IMR-90 (cell line): Measurements from ENCODE around the gene GFY. TPM values are rescaled to one million over a fixed set of nuclear protein-coding genes. Genes with fewer than 3 reads are reported as not detected.
A peak's percentile ranks its signal among the peaks of the same experiment; 100 is the strongest.

Source experiments
- ATAC-seq: fragments of 200-7000 bp; cut with Tn5 transposase; 2 replicates; pipeline ENCODE4 v1.9.1; 2020; ENCODE audit warnings: low read depth, mild to moderate bottlenecking, moderate library complexity
- BruUV-seq: library from RNA; stranded (reverse); fragments of 400-500 nt; replicated peaks from 2 replicates; lab custom pipeline; 2021; lab: Mats Ljungman, UMichigan
- CTCF ChIA-PET: fragments of 300-600 bp; formaldehyde crosslinking; extraction: SDS; loops from one replicate; lab custom pipeline; 2021; ENCODE audit warnings: antibody characterized with exemption; lab: Yijun Ruan, JAX
- POLR2A ChIA-PET: fragments of 300-600 bp; sonication (Branson Sonifier 250); formaldehyde crosslinking; loops from one replicate; lab custom pipeline; 2022; ENCODE audit warnings: antibody characterized with exemption; ENCODE audit not compliant: unreplicated experiment; lab: Charles Lee
- DNase-seq: peaks from one replicate; pipeline ENCODE4 v3.0.0; 2013
- H2AFZ ChIP-seq: replicated peaks from 2 replicates; pipeline ENCODE3; 2013; ENCODE audit warnings: low read length, mild to moderate bottlenecking; ENCODE audit not compliant: poor library complexity
- H2AK5ac ChIP-seq: 2 replicates; pipeline ENCODE4 v1.6.1; 2013; ENCODE audit warnings: low read depth, low read length, inconsistent platforms
- H2AK9ac ChIP-seq: replicated peaks from 2 replicates; pipeline ENCODE3; 2013; ENCODE audit warnings: mild to moderate bottlenecking, low read depth, low read length, moderate library complexity; ENCODE audit not compliant: poor library complexity
- H2BK120ac ChIP-seq: 2 replicates; pipeline ENCODE4 v1.6.1; 2013; ENCODE audit warnings: low read depth, low read length, inconsistent platforms
- H2BK15ac ChIP-seq: 3 replicates; pipeline ENCODE4 v1.6.1; 2013; ENCODE audit warnings: low read depth, low read length, inconsistent platforms
- H2BK20ac ChIP-seq: 2 replicates; pipeline ENCODE4 v1.6.1; 2013; ENCODE audit warnings: low read depth, mild to moderate bottlenecking, inconsistent platforms, low read length, moderate library complexity
- H2BK5ac ChIP-seq: 2 replicates; pipeline ENCODE4 v1.6.1; 2013; ENCODE audit warnings: mild to moderate bottlenecking, low read depth, low read length, inconsistent platforms; ENCODE audit not compliant: poor library complexity, severe bottlenecking
- H3K14ac ChIP-seq: replicated peaks from 2 replicates; pipeline ENCODE4 v1.6.1; 2013; ENCODE audit warnings: low read depth, low read length, inconsistent platforms
- H3K18ac ChIP-seq: 2 replicates; pipeline ENCODE4 v1.6.1; 2013; ENCODE audit warnings: low read depth, low read length, control low read depth
- H3K23ac ChIP-seq: 2 replicates; pipeline ENCODE4 v1.6.1; 2013; ENCODE audit warnings: low read depth, low read length, inconsistent platforms
- H3K27ac ChIP-seq: 2 replicates; pipeline ENCODE4 v1.5.1; 2013; ENCODE audit warnings: mild to moderate bottlenecking, control low read depth, low read length; ENCODE audit not compliant: insufficient read depth
- H3K27me3 ChIP-seq: 2 replicates; pipeline ENCODE4 v1.6.1; 2013; ENCODE audit warnings: low read length; ENCODE audit not compliant: control insufficient read depth, insufficient read depth
- H3K36me3 ChIP-seq: 2 replicates; pipeline ENCODE4 v1.6.1; 2013; ENCODE audit warnings: low read length, mixed read lengths; ENCODE audit not compliant: control insufficient read depth, insufficient read depth
- H3K4ac ChIP-seq: 2 replicates; pipeline ENCODE4 v1.6.1; 2013; ENCODE audit warnings: low read depth, low read length, inconsistent platforms
- H3K4me1 ChIP-seq: 2 replicates; pipeline ENCODE4 v1.6.1; 2013; ENCODE audit warnings: low read length, mixed read lengths; ENCODE audit not compliant: control insufficient read depth, insufficient read depth
- H3K4me2 ChIP-seq: 2 replicates; pipeline ENCODE4 v1.6.1; 2013; ENCODE audit warnings: low read depth, mild to moderate bottlenecking, control low read depth, low read length, moderate library complexity
- H3K4me3 ChIP-seq: 2 replicates; pipeline ENCODE4 v1.5.1; 2013; ENCODE audit warnings: low read depth, mild to moderate bottlenecking, control low read depth, low read length, moderate library complexity; ENCODE audit not compliant: insufficient read depth
- H3K56ac ChIP-seq: 2 replicates; pipeline ENCODE4 v1.6.1; 2013; ENCODE audit warnings: low read length, inconsistent platforms; ENCODE audit not compliant: insufficient read depth; ENCODE audit errors: extremely low read depth
- H3K79me1 ChIP-seq, 2 experiments: 2 replicates each; pipeline ENCODE4 v1.6.1; 2013; ENCODE audit warnings: low read length in 2 of 2, inconsistent platforms in 1 of 2, low read depth in 1 of 2
- H3K9ac ChIP-seq: 2 replicates; pipeline ENCODE4 v1.6.1; 2013; ENCODE audit warnings: low read depth, low read length, control low read depth
- H3K9me1 ChIP-seq: 2 replicates; pipeline ENCODE4 v1.6.1; 2013; ENCODE audit warnings: low read length, inconsistent platforms; ENCODE audit not compliant: insufficient read depth
- H3K9me3 ChIP-seq: 2 replicates; pipeline ENCODE4 v1.6.1; 2013; ENCODE audit warnings: low read length; ENCODE audit not compliant: control insufficient read depth, insufficient read depth
- H4K20me1 ChIP-seq: 2 replicates; pipeline ENCODE4 v1.6.1; 2013; ENCODE audit warnings: low read length, inconsistent platforms; ENCODE audit not compliant: insufficient read depth
- H4K5ac ChIP-seq: 2 replicates; pipeline ENCODE4 v1.6.1; 2013; ENCODE audit warnings: mild to moderate bottlenecking, low read depth, low read length, control low read depth
- H4K8ac ChIP-seq, 2 experiments: 2 replicates each; pipeline ENCODE4 v1.6.1; 2013; ENCODE audit warnings: low read depth in 2 of 2, low read length in 2 of 2, control low read depth in 1 of 2, inconsistent platforms in 1 of 2
- H4K91ac ChIP-seq: 2 replicates; pipeline ENCODE4 v1.6.1; 2013; ENCODE audit warnings: low read depth, low read length, inconsistent platforms; ENCODE audit not compliant: insufficient read depth
- BHLHE40 ChIP-seq: fragments of 150-350 bp; IDR thresholded peaks from 2 replicates; pipeline ENCODE4 v1.6.1; 2016; ENCODE audit warnings: mild to moderate bottlenecking, low read depth, low read length
- CEBPB ChIP-seq: IDR thresholded peaks from 2 replicates; pipeline ENCODE4 v1.6.1; 2012; ENCODE audit warnings: low read depth, low read length, improper control_type of control experiment
- CHD1 ChIP-seq: IDR thresholded peaks from 2 replicates; pipeline ENCODE4 v1.6.1; 2012; ENCODE audit warnings: low read depth, low read length, improper control_type of control experiment
- FOS ChIP-seq: fragments of 150-350 bp; IDR thresholded peaks from 2 replicates; pipeline ENCODE4 v1.6.1; 2016; ENCODE audit warnings: low read depth, low read length
- MAFK ChIP-seq: IDR thresholded peaks from 2 replicates; pipeline ENCODE4 v1.6.1; 2012; ENCODE audit warnings: low read depth, low read length, improper control_type of control experiment
- MXI1 ChIP-seq: IDR thresholded peaks from 2 replicates; pipeline ENCODE4 v1.6.1; 2012; ENCODE audit warnings: low read depth, mild to moderate bottlenecking, low read length, moderate library complexity, borderline replicate concordance
- POLR2A ChIP-seq: IDR thresholded peaks from 2 replicates; pipeline ENCODE4 v1.6.1; 2012; ENCODE audit warnings: mild to moderate bottlenecking, low read depth, low read length
- RAD21 ChIP-seq: IDR thresholded peaks from 2 replicates; pipeline ENCODE4 v1.6.1; 2012; ENCODE audit warnings: low read length, improper control_type of control experiment
- RCOR1 ChIP-seq: IDR thresholded peaks from 2 replicates; pipeline ENCODE4 v1.6.1; 2012; ENCODE audit warnings: mild to moderate bottlenecking, low read length, improper control_type of control experiment; ENCODE audit not compliant: insufficient replicate concordance
- RFX5 ChIP-seq: IDR thresholded peaks from 2 replicates; pipeline ENCODE4 v1.8.0; 2012; ENCODE audit warnings: low read depth, mild to moderate bottlenecking, low read length, moderate library complexity
- SMC3 ChIP-seq: fragments of 150-350 bp; IDR thresholded peaks from 2 replicates; pipeline ENCODE4 v1.6.1; 2016; ENCODE audit warnings: low read depth, mild to moderate bottlenecking, antibody characterized with exemption, low read length, moderate library complexity
- WGBS, 2 experiments: methylation state at CpG; one replicate each; pipeline versions ENCODE4 v1.1.5 to v1.1.7; 2013; ENCODE audit warnings: missing lambda C conversion rate in 2 of 2; ENCODE audit not compliant: insufficient read length in 1 of 2; ENCODE audit errors: extremely low coverage in 2 of 2; 5-methylcytosine and 5-hydroxymethylcytosine counted together
- dilution Hi-C: fragments of 300-500 bp; cut with HindIII; formaldehyde crosslinking; loops from one replicate; pipeline ENCODE4 v1.14.3; 2018; ENCODE audit warnings: low sequenced_read_pairs; ENCODE audit not compliant: unreplicated experiment
- in situ Hi-C: fragments of 300-500 bp; cut with MboI; formaldehyde crosslinking; loops from 3 replicates; pipeline ENCODE4 v1.14.3; 2019; ENCODE audit warnings: low sequenced_read_pairs, inconsistent platforms, mixed read lengths
- intact Hi-C: fragments of 100-400 bp; cut with micrococcal nuclease; formaldehyde crosslinking; loops from 2 replicates; pipeline ENCODE4 v1.10.0; 2022
- polyA plus RNA-seq, 3 experiments: library from polyadenylated mRNA; depleted of rRNA; stranded (reverse); fragments of >200 nt; gene quantifications; 2 replicates each; pipeline ENCODE4 v1.2.3, GENCODE V29; 2012; ENCODE audit warnings: low replicate concordance in 1 of 3
- total RNA-seq: library from RNA; depleted of rRNA; stranded (reverse); fragments of >200 nt; gene quantifications from 2 replicates; pipeline ENCODE4 v1.2.3, GENCODE V29; 2012
- TF ChIP-seq, protein P1 (sequence below): fragments of 150-350 bp; IDR thresholded peaks from 2 replicates; pipeline ENCODE4 v1.6.1; 2017; ENCODE audit warnings: mild to moderate bottlenecking, antibody characterized with exemption, low read length, low read depth
- TF ChIP-seq, protein P2 (sequence below): fragments of 150-350 bp; IDR thresholded peaks from 2 replicates; pipeline ENCODE4 v1.6.1; 2016; ENCODE audit warnings: low read depth, mild to moderate bottlenecking, low read length, moderate library complexity, borderline replicate concordance

GFY gene
- total and polyA plus RNA-seq, 2 of the 4 experiments (the other 2 are of a cell fraction): not detected

DNA sequence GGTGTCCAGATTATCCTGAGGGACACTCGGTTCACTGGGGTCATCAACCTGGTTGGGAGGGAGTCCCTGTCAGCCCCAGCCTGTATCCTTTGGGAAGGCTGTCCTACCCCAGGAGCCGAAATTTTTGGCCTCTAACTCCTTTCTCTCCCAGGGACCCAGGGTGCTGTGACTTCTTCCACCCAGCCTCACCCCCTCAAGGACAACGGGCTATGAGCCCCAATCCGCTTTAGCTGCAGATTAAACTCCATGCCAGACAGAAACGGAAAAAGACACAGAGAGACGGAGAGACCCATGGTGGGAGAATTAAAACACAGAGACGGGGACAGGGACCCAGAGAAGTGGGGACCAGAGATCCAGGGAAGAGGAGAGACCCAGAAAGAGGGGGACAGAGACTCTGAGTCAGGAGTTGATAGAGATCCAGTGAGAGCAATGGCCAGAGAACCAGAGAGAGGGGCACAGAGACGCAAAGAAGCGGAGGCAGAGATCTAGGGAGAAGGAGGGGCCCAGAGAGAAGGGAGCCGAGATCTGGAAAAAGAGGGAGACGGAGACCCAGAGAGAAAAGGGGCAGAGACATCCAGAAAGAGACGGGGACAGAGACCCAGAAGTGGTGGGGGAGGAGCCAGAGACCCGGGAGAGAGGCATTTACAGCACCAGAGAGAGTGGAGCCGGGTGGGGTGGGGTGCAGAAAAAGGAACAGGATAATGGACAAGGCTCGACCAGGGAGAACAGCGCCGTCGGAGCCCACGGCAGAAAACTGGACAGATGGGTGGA lies 15.4 kb downstream of the GFY start:
- no peak overlapping the region for H3K56ac ChIP-seq
- BruUV-seq: no TSS peak
- H3K36me3 ChIP-seq: no peaks in the 10 kb centered on the region
- H3K4me2 ChIP-seq: no peak overlapping the region; the same call in 1 of the 2 replicates
- CTCF ChIA-PET: no interaction called here
- H3K27me3 ChIP-seq: peaks cover 66% of the 10 kb centered on the region
- H2BK120ac ChIP-seq: no peak overlapping the region
- DNase-seq: no peak
- no peak overlapping the region for H2BK15ac ChIP-seq
- H3K4me1 ChIP-seq: no peaks in the 10 kb centered on the region
- no peaks in the 10 kb centered on the region for H3K79me1 ChIP-seq
- no peak for ATAC-seq
- H3K9me3 ChIP-seq: no peaks in the 10 kb centered on the region; the same call in 1 of the 2 replicates
- H3K4me3 ChIP-seq: no peak overlapping the region
- no peak overlapping the region for H4K91ac ChIP-seq
- peak overlapping the region; percentile 34 for H2AFZ ChIP-seq
- H2AK9ac ChIP-seq: peak overlapping the region; percentile 45
- H3K9me1 ChIP-seq: peaks cover 3% of the 10 kb centered on the region; the same call in 1 of the 2 replicates
- H3K18ac ChIP-seq: no peak overlapping the region
- TF ChIP-seq BHLHE40 (no peak), RAD21 (no peak), MAFK (no peak), SMC3 (no peak), CHD1 (no peak), RFX5 (no peak), CEBPB (no peak), FOS (no peak), POLR2A (no peak), MXI1 (no peak), RCOR1 (no peak)
- TF ChIP-seq, protein P1, sequence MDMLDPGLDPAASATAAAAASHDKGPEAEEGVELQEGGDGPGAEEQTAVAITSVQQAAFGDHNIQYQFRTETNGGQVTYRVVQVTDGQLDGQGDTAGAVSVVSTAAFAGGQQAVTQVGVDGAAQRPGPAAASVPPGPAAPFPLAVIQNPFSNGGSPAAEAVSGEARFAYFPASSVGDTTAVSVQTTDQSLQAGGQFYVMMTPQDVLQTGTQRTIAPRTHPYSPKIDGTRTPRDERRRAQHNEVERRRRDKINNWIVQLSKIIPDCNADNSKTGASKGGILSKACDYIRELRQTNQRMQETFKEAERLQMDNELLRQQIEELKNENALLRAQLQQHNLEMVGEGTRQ: no peak
- TF ChIP-seq, protein P2, sequence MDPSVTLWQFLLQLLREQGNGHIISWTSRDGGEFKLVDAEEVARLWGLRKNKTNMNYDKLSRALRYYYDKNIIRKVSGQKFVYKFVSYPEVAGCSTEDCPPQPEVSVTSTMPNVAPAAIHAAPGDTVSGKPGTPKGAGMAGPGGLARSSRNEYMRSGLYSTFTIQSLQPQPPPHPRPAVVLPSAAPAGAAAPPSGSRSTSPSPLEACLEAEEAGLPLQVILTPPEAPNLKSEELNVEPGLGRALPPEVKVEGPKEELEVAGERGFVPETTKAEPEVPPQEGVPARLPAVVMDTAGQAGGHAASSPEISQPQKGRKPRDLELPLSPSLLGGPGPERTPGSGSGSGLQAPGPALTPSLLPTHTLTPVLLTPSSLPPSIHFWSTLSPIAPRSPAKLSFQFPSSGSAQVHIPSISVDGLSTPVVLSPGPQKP: no peak
- no peak overlapping the region for H3K9ac ChIP-seq
- H4K20me1 ChIP-seq: peaks cover 3% of the 10 kb centered on the region; the same call in 1 of the 2 replicates
- POLR2A ChIA-PET: no interaction called here
- no peak overlapping the region for H2BK5ac ChIP-seq
- dilution Hi-C loops: no loop called here
- intact Hi-C loops: no loop called here
- H4K8ac ChIP-seq: no peak overlapping the region
- no peak overlapping the region for H3K4ac ChIP-seq
- H2AK5ac ChIP-seq: no peak overlapping the region
- in situ Hi-C loops: loop anchor here (10.0 kb wide), 1 partner anchor 46 kb away; no protein-coding TSS in a partner anchor
- H3K14ac ChIP-seq: no peak overlapping the region
- no peak overlapping the region for H3K23ac ChIP-seq
- no peak overlapping the region for H4K5ac ChIP-seq
- 25% methylated on average over 13 of the region's 19 CpGs; no CpG with 5 or more reads in 1 of the 2 experiments for WGBS, 2 experiments
- H2BK20ac ChIP-seq: no peak overlapping the region
- no peak overlapping the region for H3K27ac ChIP-seq
